ENCODE measurements around the gene ZSCAN2.

Gene ZSCAN2

GRCh38 chr15:84600687-84601554 is at the start of gene ZSCAN2:
Gene ZSCAN2, plus strand, starts transcription at chr15:84601009. Its CDS starts 2,919 bp downstream, at chr15:84603928.
- TF ChIP-seq CREB1 (IDR thresholded peaks at IDR 0.05; ENCODE audit: low read depth), result 0 out of 2 replicates have a peak, but pooled peaks have one; percentile 16
- TF ChIP-seq, protein P1, sequence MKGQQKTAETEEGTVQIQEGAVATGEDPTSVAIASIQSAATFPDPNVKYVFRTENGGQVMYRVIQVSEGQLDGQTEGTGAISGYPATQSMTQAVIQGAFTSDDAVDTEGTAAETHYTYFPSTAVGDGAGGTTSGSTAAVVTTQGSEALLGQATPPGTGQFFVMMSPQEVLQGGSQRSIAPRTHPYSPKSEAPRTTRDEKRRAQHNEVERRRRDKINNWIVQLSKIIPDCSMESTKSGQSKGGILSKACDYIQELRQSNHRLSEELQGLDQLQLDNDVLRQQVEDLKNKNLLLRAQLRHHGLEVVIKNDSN (IDR thresholded peaks at IDR 0.05), result peak; percentile 37; the same call in 1 of the 2 replicates
- peak; percentile 24; the same call in 1 of the 2 replicates for TF ChIP-seq TCF12 (IDR thresholded peaks at IDR 0.05; ENCODE audit: low read depth)
- TF ChIP-seq FOXM1 (IDR thresholded peaks at IDR 0.05; ENCODE audit: borderline replicate concordance, low read depth), result no peak
- TF ChIP-seq, protein P2, sequence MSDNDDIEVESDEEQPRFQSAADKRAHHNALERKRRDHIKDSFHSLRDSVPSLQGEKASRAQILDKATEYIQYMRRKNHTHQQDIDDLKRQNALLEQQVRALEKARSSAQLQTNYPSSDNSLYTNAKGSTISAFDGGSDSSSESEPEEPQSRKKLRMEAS (IDR thresholded peaks at IDR 0.05), result no peak
- peak; percentile 72 for TF ChIP-seq YY1 (IDR thresholded peaks at IDR 0.05; ENCODE audit: low read depth)
- peak; percentile 100 for TF ChIP-seq ZBTB7A (IDR thresholded peaks at IDR 0.05; ENCODE audit: low read depth)
- peak; percentile 60 for TF ChIP-seq TAF1 (IDR thresholded peaks at IDR 0.05; ENCODE audit: low read depth)
- TF ChIP-seq EGR1 (IDR thresholded peaks at IDR 0.05), result 0 out of 2 replicates have a peak, but pooled peaks have one; percentile 12
- TF ChIP-seq TEAD4 (IDR thresholded peaks at IDR 0.05), result no peak
- TF ChIP-seq NFIC (IDR thresholded peaks at IDR 0.05), result peak; percentile 47; the same call in 1 of the 2 replicates

DNA sequence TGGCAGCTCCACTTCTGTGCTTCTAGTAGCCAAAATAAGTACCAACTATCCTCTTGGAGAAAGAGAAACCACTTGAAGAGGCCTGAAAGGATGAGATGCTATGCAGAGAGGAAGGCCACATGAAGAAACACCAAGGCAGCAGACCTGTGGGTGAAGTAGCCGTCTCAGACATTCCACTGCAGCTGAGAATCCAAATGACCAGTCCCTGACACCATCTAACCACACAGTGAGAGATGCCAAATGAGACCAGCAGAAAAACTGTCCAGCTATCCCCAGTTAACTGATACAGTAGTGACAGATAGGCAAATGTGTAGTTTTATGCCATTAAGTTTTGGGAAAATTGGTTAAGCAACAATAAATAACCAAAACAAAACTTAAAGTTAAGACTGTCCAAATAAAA is 47.9 kb upstream of the ZSCAN2 start:
- TF ChIP-seq YY1 (IDR thresholded peaks at IDR 0.05; ENCODE audit: low read depth) (no peak), TCF12 (IDR thresholded peaks at IDR 0.05; ENCODE audit: low read depth) (no peak), EGR1 (IDR thresholded peaks at IDR 0.05) (no peak), TAF1 (IDR thresholded peaks at IDR 0.05; ENCODE audit: low read depth) (no peak), CEBPB (IDR thresholded peaks at IDR 0.05) (no peak)
- TF ChIP-seq, protein P1 (IDR thresholded peaks at IDR 0.05), result no peak
- TF ChIP-seq, protein P3, sequence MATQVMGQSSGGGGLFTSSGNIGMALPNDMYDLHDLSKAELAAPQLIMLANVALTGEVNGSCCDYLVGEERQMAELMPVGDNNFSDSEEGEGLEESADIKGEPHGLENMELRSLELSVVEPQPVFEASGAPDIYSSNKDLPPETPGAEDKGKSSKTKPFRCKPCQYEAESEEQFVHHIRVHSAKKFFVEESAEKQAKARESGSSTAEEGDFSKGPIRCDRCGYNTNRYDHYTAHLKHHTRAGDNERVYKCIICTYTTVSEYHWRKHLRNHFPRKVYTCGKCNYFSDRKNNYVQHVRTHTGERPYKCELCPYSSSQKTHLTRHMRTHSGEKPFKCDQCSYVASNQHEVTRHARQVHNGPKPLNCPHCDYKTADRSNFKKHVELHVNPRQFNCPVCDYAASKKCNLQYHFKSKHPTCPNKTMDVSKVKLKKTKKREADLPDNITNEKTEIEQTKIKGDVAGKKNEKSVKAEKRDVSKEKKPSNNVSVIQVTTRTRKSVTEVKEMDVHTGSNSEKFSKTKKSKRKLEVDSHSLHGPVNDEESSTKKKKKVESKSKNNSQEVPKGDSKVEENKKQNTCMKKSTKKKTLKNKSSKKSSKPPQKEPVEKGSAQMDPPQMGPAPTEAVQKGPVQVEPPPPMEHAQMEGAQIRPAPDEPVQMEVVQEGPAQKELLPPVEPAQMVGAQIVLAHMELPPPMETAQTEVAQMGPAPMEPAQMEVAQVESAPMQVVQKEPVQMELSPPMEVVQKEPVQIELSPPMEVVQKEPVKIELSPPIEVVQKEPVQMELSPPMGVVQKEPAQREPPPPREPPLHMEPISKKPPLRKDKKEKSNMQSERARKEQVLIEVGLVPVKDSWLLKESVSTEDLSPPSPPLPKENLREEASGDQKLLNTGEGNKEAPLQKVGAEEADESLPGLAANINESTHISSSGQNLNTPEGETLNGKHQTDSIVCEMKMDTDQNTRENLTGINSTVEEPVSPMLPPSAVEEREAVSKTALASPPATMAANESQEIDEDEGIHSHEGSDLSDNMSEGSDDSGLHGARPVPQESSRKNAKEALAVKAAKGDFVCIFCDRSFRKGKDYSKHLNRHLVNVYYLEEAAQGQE (IDR thresholded peaks at IDR 0.05; ENCODE audit: low read depth), result no peak

DNA sequence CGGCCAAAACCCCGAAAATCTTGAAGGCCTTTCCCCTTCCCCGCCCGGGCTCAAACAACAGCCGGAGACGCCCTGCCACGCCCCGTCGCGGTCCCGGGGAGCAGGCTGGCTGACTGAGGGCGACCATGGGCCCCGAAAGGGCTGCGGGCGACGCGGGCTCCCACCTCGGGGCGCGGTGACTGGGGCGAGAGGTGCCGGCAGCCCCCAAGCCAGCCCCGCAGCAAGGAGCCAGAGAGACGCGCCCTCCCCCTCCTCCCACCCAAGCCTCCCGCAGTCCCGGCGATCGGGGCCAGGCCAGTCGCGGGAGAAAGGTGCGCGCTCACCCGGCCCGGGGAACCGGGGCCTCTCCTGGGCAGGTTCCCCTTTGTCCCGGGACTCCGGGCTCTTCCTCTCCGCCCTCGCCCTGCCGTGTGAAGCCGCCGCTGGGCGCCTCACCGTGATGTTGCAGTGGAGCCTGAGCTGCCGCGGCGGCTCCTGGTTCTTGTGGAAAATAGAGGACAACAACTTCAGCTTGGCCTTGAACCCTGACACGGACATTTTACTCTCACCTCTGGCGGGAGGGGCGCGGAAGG is 30.6 kb upstream of the ZSCAN2 start:
- TF ChIP-seq NFIC (IDR thresholded peaks at IDR 0.05) (no peak), TCF12 (IDR thresholded peaks at IDR 0.05; ENCODE audit: low read depth) (peak; percentile 52), RAD21 (IDR thresholded peaks at IDR 0.05; ENCODE audit: low read depth) (no peak), EP300 (IDR thresholded peaks at IDR 0.05; ENCODE audit: borderline replicate concordance) (no peak), FOXM1 (IDR thresholded peaks at IDR 0.05; ENCODE audit: borderline replicate concordance, low read depth) (no peak), EGR1 (IDR thresholded peaks at IDR 0.05) (no peak), CREB1 (IDR thresholded peaks at IDR 0.05; ENCODE audit: low read depth) (no peak), CEBPB (IDR thresholded peaks at IDR 0.05) (no peak), ZBTB7A (IDR thresholded peaks at IDR 0.05; ENCODE audit: low read depth) (no peak), TAF1 (IDR thresholded peaks at IDR 0.05; ENCODE audit: low read depth) (peak; percentile 8; the same call in 1 of the 2 replicates)
- TF ChIP-seq, protein P1 (IDR thresholded peaks at IDR 0.05), result no peak
- TF ChIP-seq, protein P2 (IDR thresholded peaks at IDR 0.05), result 0 out of 2 replicates have a peak, but pooled peaks have one; percentile 19
- TF ChIP-seq, protein P3 (IDR thresholded peaks at IDR 0.05; ENCODE audit: low read depth), result no peak

DNA sequence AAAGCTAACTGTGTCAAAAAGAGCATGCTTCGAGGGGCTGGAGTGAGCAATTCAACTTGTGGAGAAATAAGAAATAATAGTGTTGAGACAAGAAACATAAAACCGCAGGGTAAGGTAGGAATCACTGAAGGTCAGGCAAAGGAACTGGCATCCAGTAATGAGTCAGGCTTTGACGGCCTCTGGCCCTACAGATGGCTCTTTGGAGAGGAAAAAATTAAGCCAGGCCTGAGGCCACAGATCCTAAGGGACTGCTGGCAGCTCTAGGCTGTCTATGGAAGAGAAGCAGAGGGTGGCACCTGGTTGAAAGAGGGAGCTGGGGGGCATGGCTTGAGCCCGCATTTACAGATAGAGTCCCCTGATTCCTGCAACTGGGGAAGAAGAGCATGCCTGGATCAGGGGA is 28.6 kb upstream of the ZSCAN2 start:
- TF ChIP-seq RAD21 (IDR thresholded peaks at IDR 0.05; ENCODE audit: low read depth) (no peak), EP300 (IDR thresholded peaks at IDR 0.05; ENCODE audit: borderline replicate concordance) (no peak), EGR1 (IDR thresholded peaks at IDR 0.05) (no peak), TAF1 (IDR thresholded peaks at IDR 0.05; ENCODE audit: low read depth) (no peak), YY1 (IDR thresholded peaks at IDR 0.05; ENCODE audit: low read depth) (no peak), CEBPB (IDR thresholded peaks at IDR 0.05) (no peak), TEAD4 (IDR thresholded peaks at IDR 0.05) (no peak)

- no peak for TF ChIP-seq TAF1 (IDR thresholded peaks at IDR 0.05; ENCODE audit: low read depth)
- TF ChIP-seq, protein P1 (IDR thresholded peaks at IDR 0.05), result no peak
Measured at GRCh38 chr15:84575493-84575892, 25.3 kb upstream of the ZSCAN2 start.

Data from Ishikawa (cell line).